CD4-positive, alpha-beta T cell (primary cell): Measurements from ENCODE around the gene BRD3OS. TPM values are rescaled to one million over a fixed set of nuclear protein-coding genes. Genes with fewer than 3 reads are reported as not detected.
"Not testable (repeated sequence)": the region's sequence is repeated elsewhere in the genome, so short reads cannot be mapped to it uniquely, and the experiment has no call there.

Source experiments
- ATAC-seq: fragments of 200-7000 bp; cut with Tn5 transposase; one replicate; pipeline ENCODE4 v1.10.0; 2022; ENCODE audit warnings: mild to moderate bottlenecking; ENCODE audit not compliant: poor library complexity
- CTCF ChIA-PET: fragments of 350-600 bp; sonication (Branson Sonifier 250); formaldehyde crosslinking; loops from one replicate; lab custom pipeline; 2021; ENCODE audit warnings: antibody characterized with exemption, inconsistent platforms; lab: Charles Lee
- POLR2A ChIA-PET: fragments of 350-600 bp; sonication (Branson Sonifier 250); formaldehyde crosslinking; loops from one replicate; lab custom pipeline; 2021; ENCODE audit warnings: antibody characterized with exemption, inconsistent platforms; lab: Charles Lee
- DNase-seq, 14 experiments: peaks; one replicate each; pipeline ENCODE4 v3.0.0-alpha.2; 2013 to 2020; ENCODE audit warnings: mixed read lengths in 2 of 14
- H3K27ac ChIP-seq, 2 donors: one replicate each; pipeline versions ENCODE4 v1.5.1 to v1.7.0; 2013; ENCODE audit warnings: low read length in 2 of 2, low read depth in 1 of 2, mild to moderate bottlenecking in 1 of 2
- H3K27me3 ChIP-seq, 2 experiments: 1 replicate in 1 of 2; 2 replicates in 1 of 2; pipeline versions ENCODE4 v1.6.1 to v1.7.0; 2013; ENCODE audit warnings: low read length in 2 of 2, control low read depth in 1 of 2, mild to moderate bottlenecking in 1 of 2, moderate library complexity in 1 of 2; ENCODE audit not compliant: insufficient read depth in 2 of 2, control insufficient read depth in 1 of 2
- H3K36me3 ChIP-seq: one replicate; pipeline ENCODE4 v1.6.1; 2013; ENCODE audit warnings: low read length, control low read depth; ENCODE audit not compliant: insufficient read depth
- H3K4me1 ChIP-seq: one replicate; pipeline ENCODE4 v1.6.1; 2013; ENCODE audit warnings: low read length, control low read depth; ENCODE audit not compliant: insufficient read depth
- H3K4me3 ChIP-seq: one replicate; pipeline ENCODE4 v1.5.1; 2013; ENCODE audit warnings: mild to moderate bottlenecking, low read length, moderate library complexity
- H3K9me3 ChIP-seq, 2 experiments: 1 replicate in 1 of 2; 2 replicates in 1 of 2; pipeline versions ENCODE4 v1.6.1 to v1.7.0; 2013; ENCODE audit warnings: low read length in 2 of 2, mild to moderate bottlenecking in 2 of 2, control low read depth in 1 of 2, moderate library complexity in 1 of 2; ENCODE audit not compliant: control insufficient read depth in 1 of 2, insufficient read depth in 1 of 2
- H3K27ac Mint-ChIP-seq: one replicate; pipeline ENCODE4 v1.8.0; 2020; ENCODE audit warnings: mixed read lengths
- H3K27me3 Mint-ChIP-seq: one replicate; pipeline ENCODE4 v1.8.0; 2021; ENCODE audit warnings: mixed read lengths
- H3K36me3 Mint-ChIP-seq: one replicate; pipeline ENCODE4 v1.8.0; 2021; ENCODE audit warnings: low read depth, mixed read lengths
- H3K4me1 Mint-ChIP-seq: one replicate; pipeline ENCODE4 v1.8.0; 2021; ENCODE audit warnings: low read depth, mixed read lengths
- H3K4me3 Mint-ChIP-seq: one replicate; pipeline ENCODE4 v1.8.0; 2020; ENCODE audit warnings: mild to moderate bottlenecking, mixed read lengths
- H3K9me3 Mint-ChIP-seq: one replicate; pipeline ENCODE4 v1.8.0; 2020; ENCODE audit warnings: mixed read lengths
- CTCF ChIP-seq: fragments of 200-600 bp; IDR thresholded peaks from one replicate; pipeline ENCODE4 v1.8.0; 2022; ENCODE audit warnings: antibody characterized with exemption, mild to moderate bottlenecking
- intact Hi-C, 2 experiments: fragments of 100-400 bp; cut with DNase I in 1 of 2; cut with micrococcal nuclease in 1 of 2; formaldehyde crosslinking; loops; one replicate each; pipeline versions ENCODE4 v1.15.1 to v1.9.0; 2023 to 2025; cut with DNase I, micrococcal nuclease
- total RNA-seq, 174 experiments: library from RNA in 2 of 174; stranded (reverse) in 2 of 174; gene quantifications; one replicate each; pipeline ENCODE4 v1.2.3 and lab custom pipeline; 2021 to 2026

BRD3OS gene
- total RNA-seq, 2 experiments from 2014 or later, result 4.0 to 4.9 TPM

GRCh38 chr9:134073500-134073899, 48.2 kb downstream of the BRD3OS start:
- H3K9me3 Mint-ChIP-seq, result peaks cover 7% of the 10 kb centered on the region
- peaks cover 8% of the 10 kb centered on the region for H3K4me1 Mint-ChIP-seq
- ChIA-PET POLR2A (no interaction called here), CTCF (no interaction called here)
- Histone ChIP-seq H3K27me3 (peaks cover 9 to 15% of the 10 kb centered on the region in 2 experiments), H3K4me1 (peaks cover 10% of the 10 kb centered on the region), H3K4me3 (no peak overlapping the region), H3K27ac (no peak overlapping the region), H3K9me3 (peaks cover 6 to 17% of the 10 kb centered on the region in 2 experiments), H3K36me3 (no peaks in the 10 kb centered on the region)
- no peak for DNase-seq
- no peak overlapping the region for H3K27ac Mint-ChIP-seq
- intact Hi-C loops, result no loop called here
- H3K4me3 Mint-ChIP-seq, result no peak overlapping the region
- ATAC-seq, result no peak
- peaks cover 15% of the 10 kb centered on the region for H3K36me3 Mint-ChIP-seq
- peaks cover 34% of the 10 kb centered on the region for H3K27me3 Mint-ChIP-seq
- TF ChIP-seq CTCF, result no peak

GRCh38 chr9:134075689-134076088, 50.4 kb downstream of the BRD3OS start:
- intact Hi-C loops, H3K4me1 ChIP-seq, H3K4me1 Mint-ChIP-seq, H3K4me3 Mint-ChIP-seq, H3K36me3 ChIP-seq, ATAC-seq, H3K27ac ChIP-seq, CTCF ChIA-PET, DNase-seq, H3K27me3 ChIP-seq, H3K27ac Mint-ChIP-seq, H3K4me3 ChIP-seq, POLR2A ChIA-PET, H3K9me3 Mint-ChIP-seq: not testable (repeated sequence)
- Mint-ChIP-seq H3K36me3 (peaks cover 10% of the 10 kb centered on the region), H3K27me3 (peaks cover 26% of the 10 kb centered on the region)
- peaks cover 6 to 19% of the 10 kb centered on the region in 2 experiments for H3K9me3 ChIP-seq

- intact Hi-C loops, result no loop called here
- DNase-seq, result no peak
- Histone ChIP-seq H3K36me3 (no peaks in the 10 kb centered on the region), H3K4me3 (no peak overlapping the region), H3K27ac (no peak overlapping the region), H3K4me1 (no peaks in the 10 kb centered on the region), H3K9me3 (peaks cover 6 to 19% of the 10 kb centered on the region in 2 experiments), H3K27me3 (peaks cover 0 to 2% of the 10 kb centered on the region in 2 experiments)
- peaks cover 7% of the 10 kb centered on the region for H3K9me3 Mint-ChIP-seq
- H3K4me1 Mint-ChIP-seq, result no peaks in the 10 kb centered on the region
- peaks cover 27% of the 10 kb centered on the region for H3K27me3 Mint-ChIP-seq
- no peak for TF ChIP-seq CTCF
- peaks cover 10% of the 10 kb centered on the region for H3K36me3 Mint-ChIP-seq
- ATAC-seq, result no peak
- H3K27ac Mint-ChIP-seq, result no peak overlapping the region
- H3K4me3 Mint-ChIP-seq, result no peak overlapping the region
- POLR2A ChIA-PET, result no interaction called here
- CTCF ChIA-PET, result no interaction called here
These were observed 51.4 kb downstream of the BRD3OS start for GRCh38 chr9:134076644-134077043.

Other genes with a start within 250 kb of the BRD3OS start
- gene VAV2, start 33.2 kb upstream of the BRD3OS start, total RNA-seq, result 1 to 10 TPM; 1.6 to 1.7 TPM
- gene BRD3, start 42.5 kb downstream of the BRD3OS start, total RNA-seq, result 10 to 100 TPM; 26.7 to 29.0 TPM
- 10 to 100 TPM; 14.9 to 16.9 TPM for gene WDR5, start 110.6 kb downstream of the BRD3OS start, total RNA-seq
- 10 to 100 TPM; 46.6 to 74.5 TPM for gene RNU6ATAC, start 139.1 kb downstream of the BRD3OS start, total RNA-seq